ENCODE data around the gene CD22. TPM values are rescaled to one million over a fixed set of nuclear protein-coding genes. Genes with fewer than 3 reads are reported as not detected.

CD22 gene
- polyA plus RNA-seq, 1 donor from 2014 or later: not detected

DNA sequence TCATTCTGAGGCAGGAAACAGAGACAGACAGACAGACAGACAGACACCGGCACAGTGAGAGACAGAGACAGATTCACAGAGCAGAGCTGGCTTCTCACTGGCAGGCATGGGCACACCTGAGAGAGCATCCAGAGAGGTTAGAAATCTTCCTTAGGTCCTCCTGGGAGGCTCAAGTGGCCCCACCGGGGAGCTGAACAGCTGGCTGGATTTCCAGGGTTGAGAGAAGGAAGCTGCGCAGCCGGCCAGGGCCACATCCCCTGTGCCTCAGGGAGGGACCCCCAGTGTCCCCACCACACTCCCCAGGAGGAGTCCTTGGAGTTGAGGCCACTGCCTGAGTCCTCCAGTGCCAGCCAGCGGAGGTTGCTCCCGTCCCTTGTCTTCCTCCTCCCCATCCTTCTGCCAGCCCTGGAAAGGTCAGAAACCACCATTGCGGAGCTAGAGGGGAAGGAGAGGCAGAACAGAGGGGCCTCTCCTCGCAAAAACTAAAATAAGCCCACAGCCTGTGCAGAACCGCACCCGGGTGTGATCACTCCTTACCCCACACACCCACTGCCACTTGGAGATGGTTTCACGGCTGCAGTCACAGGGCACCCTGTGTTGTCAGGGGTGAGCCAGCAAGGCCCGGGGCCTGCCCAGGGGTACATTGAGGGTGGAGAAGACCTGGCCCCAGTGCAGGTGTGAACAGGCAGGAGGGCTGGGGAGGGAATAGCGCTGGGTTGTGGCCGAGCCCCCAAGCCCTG is 33.4 kb downstream of the CD22 start:
- Histone ChIP-seq H3K27me3 (ENCODE audit: insufficient read depth, low read depth, low read length) (no peaks in the 10 kb centered on the region), H3K79me2 (replicated peaks; ENCODE audit: insufficient read depth, low read length) (no peaks in the 10 kb centered on the region), H3K36me3 (ENCODE audit: insufficient read depth, low read length) (no peaks in the 10 kb centered on the region), H3K9me3 (ENCODE audit: low read length) (no peaks in the 10 kb centered on the region), H3F3A (ENCODE audit: insufficient read depth, low read length, poor library complexity, severe bottlenecking) (no peaks in the 10 kb centered on the region), H4K20me1 (ENCODE audit: insufficient read depth) (no peaks in the 10 kb centered on the region), H3K9ac (ENCODE audit: low read length) (no peak overlapping the region), H3K4me2 (ENCODE audit: low read length) (no peak overlapping the region), H3K4me3 (ENCODE audit: low read length) (no peak overlapping the region), H2AFZ (ENCODE audit: low read depth, low read length) (no peak overlapping the region), H3K9me2 (ENCODE audit: insufficient read depth, low read length) (no peaks in the 10 kb centered on the region), H3K27ac (ENCODE audit: low read length) (no peak overlapping the region)
- TF ChIP-seq RAD21 (conservative IDR thresholded peaks at IDR 0.05): no peak
- TF ChIP-seq, protein P1, sequence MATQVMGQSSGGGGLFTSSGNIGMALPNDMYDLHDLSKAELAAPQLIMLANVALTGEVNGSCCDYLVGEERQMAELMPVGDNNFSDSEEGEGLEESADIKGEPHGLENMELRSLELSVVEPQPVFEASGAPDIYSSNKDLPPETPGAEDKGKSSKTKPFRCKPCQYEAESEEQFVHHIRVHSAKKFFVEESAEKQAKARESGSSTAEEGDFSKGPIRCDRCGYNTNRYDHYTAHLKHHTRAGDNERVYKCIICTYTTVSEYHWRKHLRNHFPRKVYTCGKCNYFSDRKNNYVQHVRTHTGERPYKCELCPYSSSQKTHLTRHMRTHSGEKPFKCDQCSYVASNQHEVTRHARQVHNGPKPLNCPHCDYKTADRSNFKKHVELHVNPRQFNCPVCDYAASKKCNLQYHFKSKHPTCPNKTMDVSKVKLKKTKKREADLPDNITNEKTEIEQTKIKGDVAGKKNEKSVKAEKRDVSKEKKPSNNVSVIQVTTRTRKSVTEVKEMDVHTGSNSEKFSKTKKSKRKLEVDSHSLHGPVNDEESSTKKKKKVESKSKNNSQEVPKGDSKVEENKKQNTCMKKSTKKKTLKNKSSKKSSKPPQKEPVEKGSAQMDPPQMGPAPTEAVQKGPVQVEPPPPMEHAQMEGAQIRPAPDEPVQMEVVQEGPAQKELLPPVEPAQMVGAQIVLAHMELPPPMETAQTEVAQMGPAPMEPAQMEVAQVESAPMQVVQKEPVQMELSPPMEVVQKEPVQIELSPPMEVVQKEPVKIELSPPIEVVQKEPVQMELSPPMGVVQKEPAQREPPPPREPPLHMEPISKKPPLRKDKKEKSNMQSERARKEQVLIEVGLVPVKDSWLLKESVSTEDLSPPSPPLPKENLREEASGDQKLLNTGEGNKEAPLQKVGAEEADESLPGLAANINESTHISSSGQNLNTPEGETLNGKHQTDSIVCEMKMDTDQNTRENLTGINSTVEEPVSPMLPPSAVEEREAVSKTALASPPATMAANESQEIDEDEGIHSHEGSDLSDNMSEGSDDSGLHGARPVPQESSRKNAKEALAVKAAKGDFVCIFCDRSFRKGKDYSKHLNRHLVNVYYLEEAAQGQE (IDR thresholded peaks at IDR 0.05; ENCODE audit: borderline replicate concordance): no peak
- no peak for TF ChIP-seq MXI1 (conservative IDR thresholded peaks at IDR 0.05; ENCODE audit: poor library complexity, severe bottlenecking)
- no peak for TF ChIP-seq EP300 (conservative IDR thresholded peaks at IDR 0.05; ENCODE audit: poor library complexity, severe bottlenecking)
- TF ChIP-seq TAF1 (IDR thresholded peaks at IDR 0.05; ENCODE audit: low read depth): no peak

DNA sequence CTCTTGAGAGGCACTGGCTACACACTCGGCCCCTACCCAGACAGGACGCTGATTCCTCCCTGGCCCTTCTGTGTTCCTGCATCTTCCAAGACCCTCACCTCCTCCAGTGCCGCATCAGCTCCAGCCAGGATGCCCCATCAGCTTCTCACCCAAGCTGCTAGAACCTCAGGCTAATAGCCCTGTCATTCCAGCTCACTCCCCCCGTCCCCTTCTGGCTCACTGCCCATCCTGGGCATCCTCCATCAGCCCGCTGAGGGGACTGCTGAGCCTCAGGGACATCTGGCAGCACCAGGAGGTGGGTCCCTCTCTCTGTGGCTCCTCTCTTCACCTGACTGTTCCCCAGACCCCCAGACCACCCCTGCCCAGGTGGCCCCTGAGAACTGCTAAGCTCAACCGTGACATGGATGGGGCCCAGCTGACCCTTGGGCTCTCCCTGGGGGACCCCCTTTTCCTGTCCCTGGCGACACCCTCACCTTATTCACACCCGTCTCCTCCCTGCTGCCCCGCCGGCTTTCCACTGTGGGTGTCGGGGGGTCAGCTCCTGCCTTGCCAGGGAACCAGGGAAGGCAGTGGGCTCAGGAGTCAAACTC is 34.1 kb downstream of the CD22 start:
- Histone ChIP-seq H3K9me2 (ENCODE audit: insufficient read depth, low read length) (no peaks in the 10 kb centered on the region), H2AFZ (ENCODE audit: low read depth, low read length) (no peak overlapping the region), H3K27ac (ENCODE audit: low read length) (no peak overlapping the region), H3K27me3 (ENCODE audit: insufficient read depth, low read depth, low read length) (no peaks in the 10 kb centered on the region), H4K20me1 (ENCODE audit: insufficient read depth) (no peaks in the 10 kb centered on the region), H3F3A (ENCODE audit: insufficient read depth, low read length, poor library complexity, severe bottlenecking) (no peaks in the 10 kb centered on the region), H3K36me3 (ENCODE audit: insufficient read depth, low read length) (no peaks in the 10 kb centered on the region), H3K79me2 (replicated peaks; ENCODE audit: insufficient read depth, low read length) (no peaks in the 10 kb centered on the region), H3K4me3 (ENCODE audit: low read length) (no peak overlapping the region), H3K9me3 (ENCODE audit: low read length) (no peaks in the 10 kb centered on the region), H3K4me2 (ENCODE audit: low read length) (no peak overlapping the region), H3K9ac (ENCODE audit: low read length) (no peak overlapping the region)
- TF ChIP-seq POLR2AphosphoS5 (IDR thresholded peaks at IDR 0.05) (no peak), MXI1 (conservative IDR thresholded peaks at IDR 0.05; ENCODE audit: poor library complexity, severe bottlenecking) (no peak), TAF1 (IDR thresholded peaks at IDR 0.05; ENCODE audit: low read depth) (no peak)

DNA sequence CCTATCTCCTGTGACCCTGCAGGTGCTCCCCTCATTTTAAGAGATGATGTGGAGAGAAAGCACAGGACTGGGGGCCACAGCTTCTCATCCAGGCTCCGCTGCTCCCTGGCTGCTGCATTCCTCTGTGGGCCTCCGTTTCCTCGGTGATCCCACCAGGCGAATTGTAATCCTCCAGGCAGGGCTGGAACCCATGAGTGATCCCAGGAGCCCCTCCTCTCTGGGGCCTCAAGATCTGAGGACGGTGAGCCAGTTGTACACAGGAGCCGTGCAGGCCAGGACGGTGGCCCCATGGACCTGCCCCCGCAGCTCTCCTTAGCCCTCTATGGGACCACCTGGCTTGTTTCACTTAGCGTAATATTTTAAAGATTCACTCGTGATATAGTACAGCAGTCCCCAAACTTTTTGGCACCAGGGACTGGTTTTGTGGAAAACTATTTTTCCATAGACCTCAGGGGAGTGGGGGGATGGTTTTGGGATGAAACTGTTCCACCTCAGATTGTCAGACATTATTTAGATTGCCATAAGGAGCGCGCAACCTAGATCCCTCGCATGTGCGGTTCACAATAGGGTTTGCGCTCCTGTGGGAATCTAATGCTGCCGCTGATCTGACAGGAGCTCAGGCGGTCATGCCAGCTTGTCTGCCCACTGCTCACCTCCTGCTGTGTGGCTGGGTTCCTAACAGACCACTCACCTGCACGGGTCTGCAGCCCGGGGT is 34.9 kb downstream of the CD22 start:
- no peaks in the 10 kb centered on the region for H3K27me3 ChIP-seq (ENCODE audit: insufficient read depth, low read depth, low read length)
- no peaks in the 10 kb centered on the region for H3K9me3 ChIP-seq (ENCODE audit: low read length)
- no peak overlapping the region for H3K4me3 ChIP-seq (ENCODE audit: low read length)
- no peaks in the 10 kb centered on the region for H4K20me1 ChIP-seq (ENCODE audit: insufficient read depth)
- H3K27ac ChIP-seq (ENCODE audit: low read length): no peak overlapping the region
- no peak for TF ChIP-seq SMC3 (conservative IDR thresholded peaks at IDR 0.05; ENCODE audit: poor library complexity)
- TF ChIP-seq POLR2AphosphoS5 (IDR thresholded peaks at IDR 0.05): no peak
- no peak for TF ChIP-seq EP300 (conservative IDR thresholded peaks at IDR 0.05; ENCODE audit: poor library complexity, severe bottlenecking)
- no peak for TF ChIP-seq TAF1 (IDR thresholded peaks at IDR 0.05; ENCODE audit: low read depth)
- no peak for TF ChIP-seq CTCF (IDR thresholded peaks at IDR 0.05; ENCODE audit: poor library complexity, severe bottlenecking)
- TF ChIP-seq EZH2 (IDR thresholded peaks at IDR 0.05; ENCODE audit: borderline replicate concordance, insufficient read depth, low read length, poor library complexity, severe bottlenecking): no peak
- TF ChIP-seq RAD21 (conservative IDR thresholded peaks at IDR 0.05): no peak
- TF ChIP-seq, protein P1 (IDR thresholded peaks at IDR 0.05; ENCODE audit: borderline replicate concordance): no peak
- TF ChIP-seq MXI1 (conservative IDR thresholded peaks at IDR 0.05; ENCODE audit: poor library complexity, severe bottlenecking): no peak
- H3K9ac ChIP-seq (ENCODE audit: low read length): no peak overlapping the region
- H2AFZ ChIP-seq (ENCODE audit: low read depth, low read length): no peak overlapping the region
- H3F3A ChIP-seq (ENCODE audit: insufficient read depth, low read length, poor library complexity, severe bottlenecking): no peaks in the 10 kb centered on the region
- no peaks in the 10 kb centered on the region for H3K36me3 ChIP-seq (ENCODE audit: insufficient read depth, low read length)
- no peaks in the 10 kb centered on the region for H3K9me2 ChIP-seq (ENCODE audit: insufficient read depth, low read length)
- H3K4me2 ChIP-seq (ENCODE audit: low read length): no peak overlapping the region
- H3K79me2 ChIP-seq (replicated peaks; ENCODE audit: insufficient read depth, low read length): no peaks in the 10 kb centered on the region

Measured in neural cell (in vitro differentiated cells).